Astrocyte of the hippocampus (primary cell): Measurements from ENCODE around the gene STIM1.

Experiments
- DNase-seq: peaks from one replicate; pipeline ENCODE4 v3.0.0; 2011; ENCODE audit warnings: low read depth, low spot score

STIM1 gene

GRCh38 chr11:3830730-3831129, 24.7 kb upstream of the STIM1 start:
- no peak for DNase-seq

- no peak for DNase-seq
Measured at GRCh38 chr11:3831378-3832239, 23.9 kb upstream of the STIM1 start.

- no peak for DNase-seq
Measured at GRCh38 chr11:3832816-3833215, 22.6 kb upstream of the STIM1 start.

- DNase-seq: no peak
Measured at GRCh38 chr11:3833449-3833848, 22.0 kb upstream of the STIM1 start.

GRCh38 chr11:3834349-3834663, 21.2 kb upstream of the STIM1 start:
- DNase-seq: no peak

- DNase-seq: no peak
Measured at GRCh38 chr11:3834664-3835461, 20.6 kb upstream of the STIM1 start.

GRCh38 chr11:3835751-3836150, 19.7 kb upstream of the STIM1 start:
- DNase-seq: no peak

GRCh38 chr11:3836903-3837302, 18.6 kb upstream of the STIM1 start:
- no peak for DNase-seq

GRCh38 chr11:3837793-3838192, 17.7 kb upstream of the STIM1 start:
- DNase-seq: no peak

GRCh38 chr11:3838504-3838903, 17.0 kb upstream of the STIM1 start:
- no peak for DNase-seq

GRCh38 chr11:3840004-3840869, 15.2 kb upstream of the STIM1 start:
- DNase-seq: no peak

- peak; percentile 86 for DNase-seq
Measured at GRCh38 chr11:3840870-3841425, 14.5 kb upstream of the STIM1 start, which contains the start of gene RHOG. Gene RHOG, minus strand, starts transcription at chr11:3840959. Its CDS starts 12,821 bp downstream, at chr11:3828138.

- DNase-seq: peak; percentile 93
Measured at GRCh38 chr11:3841426-3842350, 13.8 kb upstream of the STIM1 start.

GRCh38 chr11:3843326-3843725, 12.1 kb upstream of the STIM1 start:
- DNase-seq: no peak

GRCh38 chr11:3845246-3845645, 10.2 kb upstream of the STIM1 start:
- DNase-seq: no peak

GRCh38 chr11:3845670-3846069, 9.8 kb upstream of the STIM1 start:
- no peak for DNase-seq

- peak; percentile 68 for DNase-seq
Measured at GRCh38 chr11:3849297-3849874, 6.1 kb upstream of the STIM1 start.

GRCh38 chr11:3853545-3853842, 2.0 kb upstream of the STIM1 start:
- DNase-seq: no peak

- no peak for DNase-seq
Measured at GRCh38 chr11:3853899-3854659, 1.4 kb upstream of the STIM1 start.

GRCh38 chr11:3854660-3854976, 846 bp upstream of the STIM1 start:
- DNase-seq: no peak
